NCI-H2081 treated with DMSO at 0.1 percent for 48 hours (cell line): Measurements from ENCODE around the gene ZNF211.
A peak's percentile ranks its signal among the peaks of the same experiment; 100 is the strongest.

ENCODE experiments used
- DNase-seq: peaks from one replicate; lab custom pipeline; 2025; lab: John Stamatoyannopoulos, UW

Gene ZNF211

DNA sequence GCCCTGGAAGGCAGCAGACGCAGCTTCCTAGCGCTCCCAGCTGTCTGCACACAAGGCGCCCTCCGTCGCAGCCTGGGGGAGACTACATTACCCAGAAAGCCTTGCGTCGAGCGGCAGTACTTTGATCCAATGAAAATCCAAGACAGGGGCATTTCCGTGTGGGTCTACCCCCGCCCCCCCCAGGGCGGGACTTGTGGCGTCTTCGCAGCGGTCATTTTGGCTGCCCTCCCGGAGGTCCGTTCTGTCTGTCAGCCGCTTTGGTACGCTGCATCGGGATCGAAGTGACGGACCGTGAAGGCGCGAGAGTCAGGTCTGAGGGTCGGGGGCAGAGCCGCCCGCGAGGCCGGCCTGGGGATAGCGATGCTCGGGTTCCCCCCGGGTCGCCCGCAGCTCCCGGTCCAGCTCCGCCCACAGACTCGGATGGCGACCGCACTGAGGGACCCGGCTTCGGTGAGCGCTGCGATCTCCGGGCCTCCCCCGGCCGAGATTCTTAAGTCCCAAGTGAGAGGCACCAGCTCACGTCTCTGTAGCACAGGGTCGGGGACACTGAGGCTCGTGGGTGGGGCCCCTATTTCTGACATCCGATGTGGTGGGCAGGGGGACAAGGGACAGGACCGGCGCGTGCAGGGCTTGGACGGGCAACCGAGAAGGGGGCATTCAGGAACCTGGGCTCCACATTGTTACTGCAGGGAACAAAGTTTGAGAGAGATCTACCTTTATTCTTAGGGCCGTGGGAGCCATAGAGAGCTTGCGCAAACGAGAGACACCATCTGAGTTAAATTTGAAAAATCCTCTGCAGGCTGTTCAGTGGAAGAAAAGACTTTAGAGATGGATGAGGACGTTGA, at the start of gene ZNF211:
Gene ZNF211, plus strand, starts transcription at position 182 of the 845 bp plus-strand sequence. Its CDS starts 179 bp downstream, at position 361.
- DNase-seq: peak; percentile 23

DNA sequence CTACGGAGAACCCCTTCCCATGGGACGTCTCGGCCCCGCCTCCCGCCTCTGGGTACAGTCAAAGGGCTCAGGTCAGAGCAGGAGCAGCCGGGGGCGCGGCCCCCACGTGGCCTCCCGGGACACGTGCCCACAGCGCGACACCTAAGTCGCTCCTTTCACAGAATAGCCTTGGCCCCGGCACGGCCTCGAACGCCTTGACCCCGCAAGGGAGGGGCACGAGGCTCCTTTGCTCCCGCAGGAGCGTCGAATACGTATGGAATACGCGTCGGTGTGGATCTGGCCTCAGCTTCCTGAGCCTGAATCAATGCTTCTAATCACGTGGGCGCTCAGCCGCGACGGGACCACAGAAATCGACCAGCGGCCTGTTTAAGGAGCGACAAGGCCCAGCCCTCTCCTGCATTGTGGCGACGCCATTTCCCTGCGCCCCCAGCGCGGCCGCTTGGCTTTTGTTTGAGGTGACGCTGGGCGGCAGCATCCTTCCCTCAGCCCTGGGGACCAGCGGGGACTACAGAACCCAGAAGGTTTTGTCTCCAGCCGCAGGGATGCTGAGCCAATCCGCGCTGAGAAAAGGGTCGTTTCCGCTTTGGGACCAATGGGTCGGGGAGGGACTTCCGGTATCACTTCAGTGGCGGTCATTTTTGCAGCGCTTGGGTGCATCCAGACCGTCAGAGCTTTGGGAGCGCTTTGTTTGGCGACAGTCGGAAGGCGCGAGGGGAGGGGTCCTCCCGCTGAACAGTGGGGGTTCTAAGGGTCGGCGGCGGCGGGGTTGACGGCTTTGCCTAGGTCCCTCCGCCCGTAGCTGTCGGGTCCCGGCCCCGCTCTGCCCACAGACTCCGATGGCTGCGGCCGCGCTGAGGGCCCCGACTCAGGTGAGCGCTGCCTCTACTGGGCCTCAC, 49.2 kb upstream of the ZNF211 start, which contains the start of gene ZIK1:
Gene ZIK1, plus strand, starts transcription at position 625 of the 896 bp plus-strand sequence. Its CDS starts 212 bp downstream, at position 837.
- no peak for DNase-seq

DNA sequence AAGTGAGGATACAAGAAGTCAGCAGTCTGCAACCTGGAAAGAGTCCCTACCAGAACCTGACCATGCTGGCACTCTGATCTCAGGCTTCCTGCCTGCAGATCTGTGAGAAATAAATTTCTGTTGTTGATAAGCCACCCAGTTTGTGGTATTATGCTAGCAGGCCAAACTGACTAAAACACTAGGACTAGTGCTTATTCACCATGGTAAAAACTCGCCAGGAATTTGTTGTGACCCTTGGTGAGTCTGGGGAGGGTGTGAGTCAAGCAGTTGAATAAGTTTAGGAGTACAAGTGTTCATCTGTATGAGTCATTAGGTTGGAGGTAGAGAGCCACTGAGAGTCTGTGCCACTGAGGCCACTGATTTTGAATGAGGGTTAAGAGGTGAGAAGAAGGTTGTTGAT, 45.4 kb upstream of the ZNF211 start:
- no peak for DNase-seq

DNA sequence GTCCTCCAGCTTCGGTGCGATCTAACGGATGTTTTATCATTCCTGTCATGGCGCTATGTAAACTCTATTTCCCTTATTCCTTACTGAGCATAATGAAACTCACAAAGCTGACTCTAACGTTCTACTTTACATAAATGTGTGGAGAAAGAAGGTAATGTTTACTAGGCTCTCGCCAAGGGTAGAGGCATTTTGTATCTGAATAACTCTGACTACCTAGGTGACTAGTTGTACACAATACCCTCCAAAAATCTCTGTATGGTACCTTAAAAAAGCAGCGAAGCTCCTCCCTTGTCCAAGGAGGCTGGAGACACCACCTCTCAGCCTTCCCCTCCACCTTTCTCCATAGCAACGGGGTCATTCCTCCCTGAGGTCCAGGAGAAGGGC, 33.6 kb upstream of the ZNF211 start:
- DNase-seq: no peak

DNA sequence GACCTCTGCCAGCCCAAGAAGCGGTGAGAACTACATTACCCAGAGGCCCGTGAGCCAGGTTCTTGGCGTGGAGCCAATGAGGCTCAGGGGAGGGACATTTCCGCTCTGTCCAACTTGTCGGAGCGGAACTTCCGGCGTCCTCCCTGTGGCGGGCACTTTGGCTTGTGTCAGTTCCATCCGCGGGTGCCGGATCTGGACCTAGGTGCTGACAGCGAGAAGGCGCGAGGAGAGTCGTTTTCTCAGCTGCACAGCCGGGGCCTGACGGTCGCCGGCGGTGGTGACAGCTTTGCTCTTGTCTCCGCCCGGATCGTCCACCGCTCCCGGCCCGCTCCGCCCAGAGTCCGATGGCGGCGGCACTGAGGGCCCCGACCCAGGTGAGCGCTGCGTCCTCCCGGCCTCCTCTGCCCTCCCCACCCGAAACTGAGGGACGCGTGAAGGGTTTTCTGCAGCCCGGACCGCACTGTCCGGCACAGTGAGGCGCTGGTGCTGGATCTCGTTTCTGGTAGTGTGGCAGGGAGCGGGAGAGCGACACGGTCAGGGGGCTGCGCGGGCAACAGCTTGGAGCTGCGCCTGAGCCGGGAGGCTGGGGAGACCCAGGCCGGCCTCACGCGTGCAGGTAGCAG, 33.1 kb upstream of the ZNF211 start, which contains the start of gene ZNF530:
Gene ZNF530, plus strand, starts transcription at position 125 of the 623 bp plus-strand sequence. CDS start 4,461 bp downstream, outside the sequence.
- DNase-seq: peak; percentile 44

DNA sequence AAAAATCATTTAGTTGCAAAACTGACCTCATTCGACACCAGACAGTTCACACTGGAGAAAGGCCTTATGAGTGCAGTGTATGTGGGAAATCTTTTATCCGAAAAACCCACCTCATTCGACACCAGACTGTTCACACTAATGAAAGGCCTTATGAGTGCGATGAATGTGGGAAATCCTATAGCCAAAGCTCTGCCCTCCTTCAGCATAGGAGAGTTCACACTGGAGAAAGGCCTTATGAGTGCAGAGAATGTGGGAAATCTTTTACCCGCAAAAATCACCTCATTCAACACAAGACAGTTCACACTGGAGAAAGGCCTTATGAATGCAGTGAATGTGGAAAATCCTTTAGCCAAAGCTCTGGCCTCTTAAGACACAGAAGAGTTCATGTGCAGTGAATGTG, 26.0 kb upstream of the ZNF211 start:
- DNase-seq: no peak

DNA sequence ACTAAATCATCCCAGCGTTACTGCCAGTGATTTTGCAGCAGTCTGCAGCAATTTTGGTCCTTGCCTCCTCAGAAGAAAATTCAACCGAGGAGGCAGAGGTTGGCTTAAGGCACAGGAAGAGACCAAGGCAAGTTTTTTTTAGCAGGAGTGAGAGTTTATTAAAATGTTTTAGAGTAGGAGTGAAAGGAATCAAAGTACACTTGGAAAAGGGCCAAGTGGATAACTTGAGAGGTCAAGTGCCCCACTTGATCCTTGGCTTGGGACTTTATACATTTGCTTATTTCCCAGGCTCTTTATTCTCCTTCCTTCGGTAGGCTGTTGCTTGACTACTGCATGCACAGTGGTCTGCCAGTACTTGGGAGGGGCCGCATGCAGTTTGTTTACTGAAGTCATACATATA, 21.9 kb upstream of the ZNF211 start:
- DNase-seq: no peak

DNA sequence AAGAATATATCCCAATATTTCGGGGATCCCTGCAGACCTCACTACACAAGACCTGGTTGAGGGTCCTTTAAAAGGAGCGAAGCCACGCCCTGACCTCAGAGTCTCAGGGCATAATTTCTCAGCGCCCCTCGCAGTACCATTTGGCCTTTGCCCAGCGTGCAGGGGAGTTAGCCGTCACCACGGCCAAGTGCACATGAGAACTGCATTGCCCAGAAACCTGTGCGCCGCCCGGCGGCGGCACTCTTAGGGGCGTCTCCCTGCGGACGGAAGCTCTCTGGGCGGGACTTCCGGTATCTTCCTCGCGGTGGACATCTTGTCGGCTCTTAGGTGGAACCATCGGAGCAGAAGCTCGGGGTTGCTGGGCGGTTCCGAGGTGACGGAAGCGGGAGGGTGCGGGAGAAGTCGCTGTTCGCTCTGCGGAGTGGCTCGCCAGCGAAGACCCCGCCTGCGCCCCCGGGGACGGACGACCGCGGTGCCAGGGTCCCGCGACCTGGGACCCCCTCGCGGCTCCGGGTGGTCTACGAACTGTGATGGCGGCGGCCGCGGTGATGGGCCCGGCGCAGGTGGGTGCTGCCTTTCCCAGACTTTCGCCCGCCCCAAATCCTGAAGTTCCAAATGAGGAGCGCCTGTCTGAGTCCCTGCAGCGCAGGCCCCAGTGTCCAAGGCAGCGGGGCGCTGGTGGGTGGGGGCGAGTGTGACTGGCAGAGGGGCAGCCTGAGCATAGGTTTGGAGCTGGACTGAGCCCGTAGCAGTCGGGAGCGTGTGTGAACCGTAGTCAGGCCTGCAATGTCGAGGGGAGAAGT, 18.8 kb upstream of the ZNF211 start, which contains the start of gene ZNF134:
Gene ZNF134, plus strand, starts transcription at position 302 of the 803 bp plus-strand sequence. CDS start 5,227 bp downstream, outside the sequence.
- peak; percentile 63 for DNase-seq

DNA sequence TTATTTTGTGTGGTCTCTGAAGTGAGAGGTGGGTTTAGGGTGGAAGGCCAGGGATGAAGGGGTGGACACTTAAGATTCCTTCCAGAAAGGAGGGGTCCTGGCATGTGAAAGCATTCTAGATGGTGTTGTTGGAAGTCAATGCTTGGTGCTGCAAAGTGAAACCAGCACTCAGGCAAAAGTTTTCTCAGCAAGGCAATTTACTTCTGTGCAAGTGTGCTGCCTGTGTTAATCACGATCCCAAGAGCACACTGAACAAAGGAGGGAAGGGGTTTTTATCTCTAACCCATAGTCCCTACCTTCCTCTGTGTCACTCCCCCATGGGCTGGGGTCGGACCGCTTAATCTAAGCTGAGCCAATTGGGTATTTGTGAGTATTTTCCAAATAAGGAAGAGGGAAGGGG, 17.6 kb upstream of the ZNF211 start:
- DNase-seq: no peak

DNA sequence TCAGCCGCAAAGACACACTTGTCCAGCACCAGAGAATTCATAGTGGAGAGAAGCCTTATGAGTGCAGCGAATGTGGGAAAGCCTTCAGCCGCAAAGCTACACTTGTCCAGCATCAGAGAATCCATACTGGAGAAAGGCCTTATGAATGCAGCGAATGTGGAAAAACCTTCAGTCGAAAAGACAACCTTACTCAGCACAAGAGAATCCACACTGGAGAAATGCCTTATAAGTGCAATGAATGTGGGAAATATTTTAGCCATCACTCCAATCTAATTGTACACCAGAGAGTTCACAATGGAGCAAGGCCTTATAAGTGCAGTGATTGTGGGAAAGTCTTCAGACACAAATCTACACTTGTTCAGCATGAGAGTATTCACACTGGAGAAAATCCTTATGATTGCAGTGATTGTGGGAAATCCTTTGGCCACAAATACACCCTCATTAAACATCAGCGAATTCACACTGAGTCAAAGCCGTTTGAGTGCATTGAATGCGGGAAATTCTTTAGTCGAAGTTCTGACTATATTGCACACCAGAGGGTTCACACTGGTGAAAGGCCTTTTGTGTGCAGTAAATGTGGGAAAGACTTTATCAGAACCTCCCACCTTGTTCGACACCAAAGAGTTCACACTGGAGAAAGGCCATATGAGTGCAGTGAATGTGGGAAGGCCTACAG, 12.2 kb upstream of the ZNF211 start:
- DNase-seq: no peak

DNA sequence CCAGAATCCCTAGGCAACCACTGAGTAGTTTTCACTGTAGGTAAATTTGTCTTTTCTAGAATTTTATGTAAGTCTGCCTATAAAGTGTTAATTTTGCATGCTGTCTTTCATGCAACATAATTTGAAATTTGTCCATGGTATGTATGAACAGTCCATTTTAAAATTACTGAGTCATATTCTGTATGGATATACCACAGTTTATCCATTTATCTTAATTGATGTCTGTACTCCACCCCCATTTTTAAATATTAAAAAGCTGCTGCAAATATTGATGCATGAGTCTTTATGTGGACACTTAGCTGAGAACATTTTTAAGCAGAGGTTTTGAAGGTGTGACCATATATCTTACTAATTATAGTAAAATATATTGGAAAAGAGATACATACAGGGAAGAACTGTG, 9.9 kb upstream of the ZNF211 start:
- DNase-seq: no peak

DNA sequence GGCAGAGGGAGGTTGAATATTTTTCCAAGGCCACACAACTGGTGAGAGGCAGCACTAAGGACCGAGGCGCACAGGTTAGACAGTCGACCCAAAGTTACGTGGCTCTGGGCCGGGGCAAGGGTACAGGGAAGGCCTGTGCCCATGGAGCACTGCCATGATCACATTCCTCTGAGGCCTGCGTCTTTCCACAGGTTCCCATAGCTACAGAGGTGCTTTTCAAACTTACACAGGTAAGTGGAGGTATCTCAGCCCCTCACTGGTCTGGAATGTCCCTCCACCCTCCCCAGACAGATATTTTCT, 814 bp downstream of the ZNF211 start:
- DNase-seq: no peak

DNA sequence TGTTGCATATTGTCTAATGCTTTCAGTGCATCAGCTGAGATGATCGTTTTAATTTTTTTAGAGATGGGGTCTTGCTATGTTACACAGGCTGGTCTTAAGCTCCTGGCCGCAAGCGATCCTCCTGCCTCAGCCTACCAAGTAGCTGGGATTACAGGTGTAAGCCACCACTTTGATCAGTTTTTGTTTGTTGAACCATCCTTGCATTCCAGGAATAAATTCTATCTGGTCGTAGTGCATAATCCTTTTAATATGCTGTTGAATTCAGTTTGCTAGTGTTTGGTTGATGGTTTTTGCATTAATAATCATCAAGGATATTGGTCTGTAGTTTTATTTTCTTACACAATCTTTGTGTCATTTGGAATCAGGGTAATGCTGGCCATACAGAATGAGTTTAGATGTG, 4.4 kb downstream of the ZNF211 start:
- no peak for DNase-seq

DNA sequence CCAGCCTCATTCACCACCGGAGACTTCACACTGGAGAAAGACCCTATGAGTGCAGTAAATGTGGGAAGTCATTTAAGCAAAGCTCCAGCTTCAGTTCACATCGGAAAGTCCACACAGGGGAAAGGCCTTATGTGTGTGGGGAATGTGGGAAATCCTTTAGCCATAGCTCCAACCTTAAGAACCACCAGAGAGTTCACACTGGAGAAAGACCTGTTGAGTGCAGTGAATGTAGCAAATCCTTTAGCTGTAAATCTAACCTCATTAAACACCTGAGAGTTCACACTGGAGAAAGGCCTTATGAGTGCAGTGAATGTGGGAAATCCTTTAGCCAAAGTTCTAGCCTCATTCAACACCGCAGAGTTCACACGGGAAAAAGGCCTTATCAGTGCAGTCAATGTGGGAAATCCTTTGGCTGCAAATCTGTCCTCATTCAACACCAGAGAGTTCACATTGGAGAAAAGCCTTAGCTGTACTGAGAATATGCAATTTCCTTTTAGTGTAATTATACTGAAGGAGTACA, 8.8 kb downstream of the ZNF211 start:
- no peak for DNase-seq

DNA sequence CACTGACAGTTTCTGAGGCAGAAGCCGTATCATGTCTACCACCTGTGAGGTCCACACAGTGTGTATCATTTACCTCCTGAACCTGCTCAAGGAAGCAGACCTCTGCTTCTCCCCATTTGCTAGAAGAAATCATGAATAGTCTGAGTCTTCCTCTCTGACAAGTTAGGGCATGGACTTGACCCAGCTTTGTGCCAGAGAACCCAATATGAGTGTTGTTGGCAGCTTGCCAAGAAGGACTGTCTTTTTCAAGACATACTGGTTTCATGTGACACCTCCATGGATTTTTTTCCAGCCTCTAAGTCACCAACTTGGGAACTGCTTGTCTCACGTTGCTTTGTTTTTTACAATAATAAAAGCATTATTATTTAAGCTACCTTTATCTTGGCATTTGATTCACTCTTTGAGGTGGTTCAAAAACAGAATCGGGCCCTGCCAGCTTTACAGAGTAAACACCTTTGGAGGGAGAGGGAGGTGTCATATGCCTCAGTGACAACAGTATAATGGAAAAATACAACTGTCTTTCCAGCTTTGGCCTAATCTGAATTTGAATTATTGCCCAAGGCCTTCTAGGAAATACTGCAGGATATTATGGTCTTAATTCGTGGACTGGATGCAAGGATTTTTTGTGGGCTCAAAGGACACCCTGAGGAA, 9.6 kb downstream of the ZNF211 start:
- no peak for DNase-seq

DNA sequence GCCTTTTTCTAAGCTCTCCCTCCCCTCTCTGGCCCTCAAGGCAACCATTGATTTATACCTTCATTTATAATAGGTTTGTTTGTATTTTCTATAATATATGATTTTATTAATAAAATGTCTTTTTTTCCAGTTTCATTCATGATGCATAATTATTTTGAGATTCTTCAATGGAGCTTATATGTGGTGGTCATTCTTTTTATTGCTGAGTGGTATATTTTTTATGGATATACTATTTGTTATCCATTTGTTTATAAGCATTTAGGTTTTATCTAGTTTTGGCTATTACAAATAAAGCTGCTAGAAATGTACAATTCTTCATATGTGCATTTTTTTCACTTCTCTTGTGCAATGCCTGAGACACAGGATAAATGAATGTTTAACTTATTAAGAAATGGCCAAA, 10.8 kb downstream of the ZNF211 start:
- DNase-seq: no peak

DNA sequence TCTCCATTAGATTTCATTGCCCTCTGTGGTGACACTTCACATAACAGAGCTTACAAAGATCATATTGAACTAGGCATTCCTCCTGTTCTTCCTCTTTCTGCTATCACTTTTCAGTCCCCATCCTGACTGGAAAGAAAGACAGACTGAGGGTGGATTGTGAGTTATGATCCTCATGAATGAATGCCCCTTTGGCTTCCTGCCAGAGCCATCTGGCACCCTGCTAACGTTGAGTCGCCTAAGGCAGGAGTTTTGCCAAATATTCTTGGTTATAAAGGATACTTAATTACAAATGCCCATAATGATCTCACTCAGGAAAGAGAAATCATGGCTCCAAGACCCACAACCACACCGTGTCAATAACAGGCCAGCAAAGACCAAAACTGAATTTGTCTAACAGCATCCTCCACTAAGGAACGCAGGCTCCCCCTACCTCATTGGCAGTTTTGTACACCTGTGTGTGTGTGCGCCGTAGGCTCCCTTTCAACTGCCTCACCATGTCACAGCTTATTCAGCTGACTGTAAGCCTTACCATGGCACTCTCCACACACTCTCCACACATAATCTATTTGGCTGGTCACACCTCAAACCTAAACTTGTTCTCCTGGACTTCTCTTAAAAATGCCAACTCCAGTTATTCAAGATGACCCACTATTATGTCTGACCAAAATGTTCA, 15.5 kb downstream of the ZNF211 start:
- DNase-seq: peak; percentile 64

DNA sequence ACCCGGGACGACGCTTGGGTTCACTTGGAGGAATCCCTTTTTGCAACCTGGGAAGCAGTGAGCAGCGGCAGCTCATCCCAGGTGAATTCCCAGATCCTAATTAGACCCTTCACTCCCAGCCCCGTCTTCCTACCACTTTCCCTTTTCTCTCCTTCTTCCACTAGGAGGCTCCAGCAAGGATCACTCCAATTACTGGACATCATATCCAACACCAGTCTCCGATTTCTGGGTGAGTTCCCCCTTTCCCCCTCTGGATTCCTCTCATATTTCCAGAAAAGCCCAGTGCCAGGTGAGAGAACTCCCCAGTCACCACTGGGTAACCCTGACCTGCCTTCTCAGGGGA, 18.7 kb downstream of the ZNF211 start:
- DNase-seq: no peak

DNA sequence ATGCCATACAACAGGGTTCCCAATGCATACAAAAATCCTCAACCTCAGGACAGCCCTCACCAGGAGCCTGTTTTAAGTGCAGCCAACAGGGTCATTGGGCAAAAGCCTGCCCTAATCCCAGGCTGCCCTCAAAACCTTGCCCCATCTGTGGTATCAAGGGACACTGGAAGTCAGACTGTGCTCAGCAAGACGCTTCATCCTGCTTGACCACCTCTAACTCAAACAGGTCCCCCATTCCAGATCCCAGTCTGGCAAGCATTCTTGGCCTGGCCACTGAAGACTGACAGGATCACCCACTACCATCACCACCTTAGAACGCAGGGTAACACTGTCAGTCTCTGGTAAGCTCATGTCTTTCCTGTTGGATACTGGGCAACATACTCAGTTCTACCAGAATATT, 20.7 kb downstream of the ZNF211 start:
- DNase-seq: no peak

DNA sequence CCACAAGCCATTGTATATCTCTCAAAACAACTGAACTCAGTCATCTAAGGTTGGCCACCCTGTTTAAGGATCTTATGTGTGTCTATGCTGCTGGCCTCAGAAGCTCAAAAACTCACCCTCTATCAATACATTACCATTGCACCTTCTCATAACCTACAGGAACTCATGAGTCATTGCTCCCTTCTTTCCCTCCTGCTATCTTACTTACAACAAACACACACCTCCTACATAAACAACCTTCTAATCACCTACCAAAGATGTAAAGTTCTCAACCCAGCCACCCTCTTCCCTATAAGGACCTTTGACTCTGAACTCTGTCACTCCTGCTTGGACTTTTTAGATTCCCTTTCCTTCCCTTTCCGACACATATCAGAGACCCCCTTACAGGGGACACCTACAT, 22.5 kb downstream of the ZNF211 start:
- DNase-seq: no peak
